HEK293T (cell line): Measurements from ENCODE around the gene DMAP1.

Experiments
- FOXM1 ChIP-seq: fragments of 450-650 bp; IDR thresholded peaks from 2 replicates; pipeline ENCODE4 v1.6.1; 2017; ENCODE audit warnings: mild to moderate bottlenecking, borderline replicate concordance
- NFRKB ChIP-seq: fragments of 450-650 bp; IDR thresholded peaks from 2 replicates; pipeline ENCODE4 v1.6.1; 2016; ENCODE audit warnings: mild to moderate bottlenecking, moderate library complexity
- TF ChIP-seq, protein P1 (sequence below): fragments of 450-650 bp; IDR thresholded peaks from 2 replicates; pipeline ENCODE4 v1.6.1; 2016

DNA sequence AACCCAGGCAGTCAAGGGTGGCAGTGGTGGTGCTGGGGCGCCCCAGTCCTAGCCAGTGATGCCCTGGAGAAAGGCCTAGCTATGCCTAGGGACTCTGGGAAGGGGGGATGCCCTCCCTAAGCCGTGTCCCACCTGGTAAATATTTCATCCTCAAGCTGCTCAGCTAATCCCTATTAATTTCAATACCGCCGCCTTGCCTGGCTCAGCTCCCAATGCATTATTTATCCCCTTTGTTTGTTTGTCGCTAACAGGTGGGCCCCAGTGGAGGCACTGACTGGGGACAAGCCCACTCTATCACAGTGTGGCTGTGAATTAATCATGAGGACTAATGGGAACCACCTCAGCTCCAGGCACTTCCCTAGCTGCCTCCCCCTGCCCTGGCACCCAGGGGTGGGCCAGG, 22.5 kb downstream of the DMAP1 start:
- TF ChIP-seq NFRKB (no peak), FOXM1 (no peak)
- TF ChIP-seq, protein P1, sequence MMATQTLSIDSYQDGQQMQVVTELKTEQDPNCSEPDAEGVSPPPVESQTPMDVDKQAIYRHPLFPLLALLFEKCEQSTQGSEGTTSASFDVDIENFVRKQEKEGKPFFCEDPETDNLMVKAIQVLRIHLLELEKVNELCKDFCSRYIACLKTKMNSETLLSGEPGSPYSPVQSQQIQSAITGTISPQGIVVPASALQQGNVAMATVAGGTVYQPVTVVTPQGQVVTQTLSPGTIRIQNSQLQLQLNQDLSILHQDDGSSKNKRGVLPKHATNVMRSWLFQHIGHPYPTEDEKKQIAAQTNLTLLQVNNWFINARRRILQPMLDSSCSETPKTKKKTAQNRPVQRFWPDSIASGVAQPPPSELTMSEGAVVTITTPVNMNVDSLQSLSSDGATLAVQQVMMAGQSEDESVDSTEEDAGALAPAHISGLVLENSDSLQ: no peak
